K562 (cell line): Measurements from ENCODE around the gene PRRT1.

Source experiments
- ATF7 ChIP-seq: fragments of 450-650 bp; IDR thresholded peaks from 2 replicates; pipeline ENCODE4 v1.7.1; 2014; ENCODE audit warnings: mild to moderate bottlenecking, moderate library complexity
- FOXA1 ChIP-seq: fragments of 450-650 bp; IDR thresholded peaks from 2 replicates; pipeline ENCODE4 v1.6.1; 2016; ENCODE audit warnings: mild to moderate bottlenecking, borderline replicate concordance
- MAFK ChIP-seq: IDR thresholded peaks from 2 replicates; pipeline ENCODE4 v1.6.1; 2011; ENCODE audit warnings: low read length, improper control_type of control experiment
- ZNF124 ChIP-seq: sonication (generic); formaldehyde crosslinking; IDR thresholded peaks from 2 replicates; pipeline ENCODE4 v1.8.1; 2022; ENCODE audit warnings: missing genetic modification reagents
- ZNF184 ChIP-seq: sonication (generic); formaldehyde crosslinking; IDR thresholded peaks from 2 replicates; pipeline ENCODE4 v1.5.0; 2020; ENCODE audit warnings: missing genetic modification reagents
- ZNF24 ChIP-seq: fragments of 450-650 bp; IDR thresholded peaks from 2 replicates; pipeline ENCODE4 v1.6.1; 2016
- ZNF274 ChIP-seq: IDR thresholded peaks from 2 replicates; pipeline ENCODE4 v1.6.1; 2011; ENCODE audit warnings: low read depth, mild to moderate bottlenecking, low read length, moderate library complexity, borderline replicate concordance
- TF ChIP-seq, protein P1 (sequence below), 3 experiments: IDR thresholded peaks in 2 of 3; conservative IDR thresholded peaks in 1 of 3; 2 replicates each; pipeline ENCODE4 v1.5.1; 2011 to 2012; ENCODE audit warnings: low read length in 3 of 3, mild to moderate bottlenecking in 3 of 3, control low read depth in 2 of 3, improper control_type of control experiment in 1 of 3, inconsistent platforms in 1 of 3, low read depth in 1 of 3, mixed read lengths in 1 of 3, moderate library complexity in 1 of 3; ENCODE audit not compliant: insufficient read depth in 2 of 3

- TF ChIP-seq ZNF24: no peak
- no peak for TF ChIP-seq FOXA1
- TF ChIP-seq ZNF184 (CRISPR knock-in tag): no peak
- TF ChIP-seq, protein P1, sequence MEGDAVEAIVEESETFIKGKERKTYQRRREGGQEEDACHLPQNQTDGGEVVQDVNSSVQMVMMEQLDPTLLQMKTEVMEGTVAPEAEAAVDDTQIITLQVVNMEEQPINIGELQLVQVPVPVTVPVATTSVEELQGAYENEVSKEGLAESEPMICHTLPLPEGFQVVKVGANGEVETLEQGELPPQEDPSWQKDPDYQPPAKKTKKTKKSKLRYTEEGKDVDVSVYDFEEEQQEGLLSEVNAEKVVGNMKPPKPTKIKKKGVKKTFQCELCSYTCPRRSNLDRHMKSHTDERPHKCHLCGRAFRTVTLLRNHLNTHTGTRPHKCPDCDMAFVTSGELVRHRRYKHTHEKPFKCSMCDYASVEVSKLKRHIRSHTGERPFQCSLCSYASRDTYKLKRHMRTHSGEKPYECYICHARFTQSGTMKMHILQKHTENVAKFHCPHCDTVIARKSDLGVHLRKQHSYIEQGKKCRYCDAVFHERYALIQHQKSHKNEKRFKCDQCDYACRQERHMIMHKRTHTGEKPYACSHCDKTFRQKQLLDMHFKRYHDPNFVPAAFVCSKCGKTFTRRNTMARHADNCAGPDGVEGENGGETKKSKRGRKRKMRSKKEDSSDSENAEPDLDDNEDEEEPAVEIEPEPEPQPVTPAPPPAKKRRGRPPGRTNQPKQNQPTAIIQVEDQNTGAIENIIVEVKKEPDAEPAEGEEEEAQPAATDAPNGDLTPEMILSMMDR (IDR thresholded peaks at IDR 0.05 in 2 of 3, conservative IDR thresholded peaks at IDR 0.05 in 1 of 3; ENCODE audit: insufficient read depth in 2 of 3, low read depth in 1 of 3, low read length in 3 of 3): no peak
- no peak for TF ChIP-seq ZNF274
- no peak for TF ChIP-seq ATF7
- TF ChIP-seq MAFK: no peak
- TF ChIP-seq ZNF124 (CRISPR knock-in tag): no peak
Measured at GRCh38 chr6:32123681-32124080, 28.1 kb downstream of the PRRT1 start.
